KMS-11 (cell line): Measurements from ENCODE around the gene NXPH3.

ENCODE experiments used
- H2AFZ ChIP-seq: fragments of 200-600 bp; sonication (generic); 2 replicates; pipeline ENCODE4 v1.6.1; 2016; ENCODE audit warnings: antibody characterized with exemption, mixed run types, low read depth
- H3K27ac ChIP-seq: fragments of 200-600 bp; sonication (generic); 2 replicates; pipeline ENCODE4 v1.6.1; 2016; ENCODE audit warnings: mild to moderate bottlenecking, mixed run types
- H3K27me3 ChIP-seq: fragments of 200-600 bp; sonication (generic); 2 replicates; pipeline ENCODE4 v1.6.1; 2017; ENCODE audit warnings: mild to moderate bottlenecking, low read depth, mixed run types, moderate library complexity; ENCODE audit not compliant: insufficient read depth
- H3K36me3 ChIP-seq: fragments of 200-600 bp; sonication (generic); 2 replicates; pipeline ENCODE4 v1.6.1; 2017; ENCODE audit warnings: mild to moderate bottlenecking, mixed run types; ENCODE audit not compliant: insufficient read depth
- H3K4me1 ChIP-seq: fragments of 200-600 bp; sonication (generic); 2 replicates; pipeline ENCODE4 v1.6.1; 2016; ENCODE audit warnings: mild to moderate bottlenecking, low read depth, mixed run types; ENCODE audit not compliant: poor library complexity, severe bottlenecking
- H3K4me2 ChIP-seq: fragments of 200-600 bp; sonication (generic); 2 replicates; pipeline ENCODE4 v1.7.0; 2016; ENCODE audit warnings: mild to moderate bottlenecking, mixed run types
- H3K4me3 ChIP-seq: fragments of 200-600 bp; sonication (generic); IDR thresholded peaks from 2 replicates; pipeline ENCODE4 v1.6.1; 2017; ENCODE audit warnings: low read depth, low read length, mixed read lengths; ENCODE audit not compliant: insufficient read depth
- H3K79me2 ChIP-seq: fragments of 200-600 bp; sonication (generic); 2 replicates; pipeline ENCODE4 v1.6.1; 2016; ENCODE audit warnings: low read depth, mixed run types; ENCODE audit not compliant: insufficient read depth
- H3K9ac ChIP-seq: fragments of 200-600 bp; sonication (generic); 2 replicates; pipeline ENCODE4 v1.6.1; 2016; ENCODE audit warnings: mild to moderate bottlenecking, mixed run types
- H4K20me1 ChIP-seq: fragments of 200-600 bp; sonication (generic); 2 replicates; pipeline ENCODE4 v1.6.1; 2016; ENCODE audit warnings: mild to moderate bottlenecking, mixed run types; ENCODE audit not compliant: insufficient read depth
- CTCF ChIP-seq: fragments of 200-600 bp; sonication (generic); conservative IDR thresholded peaks from 2 replicates; pipeline ENCODE4 v1.6.1; 2017; ENCODE audit warnings: low read depth, mild to moderate bottlenecking, antibody characterized with exemption, low read length, moderate library complexity, mixed read lengths

NXPH3 gene

GRCh38 chr17:49595328-49595727, 19.7 kb downstream of the NXPH3 start:
- no peak overlapping the region for H3K9ac ChIP-seq
- H3K27ac ChIP-seq, result no peak overlapping the region
- no peak overlapping the region for H2AFZ ChIP-seq
- no peaks in the 10 kb centered on the region for H3K79me2 ChIP-seq
- H3K27me3 ChIP-seq, result no peaks in the 10 kb centered on the region
- H4K20me1 ChIP-seq, result 0 out of 2 replicates have a peak, but pooled peaks cover 2% of the 10 kb centered on the region
- no peaks in the 10 kb centered on the region for H3K36me3 ChIP-seq
- H3K4me3 ChIP-seq, result no peak overlapping the region
- no peak for TF ChIP-seq CTCF
- H3K4me2 ChIP-seq, result no peak overlapping the region
- H3K4me1 ChIP-seq, result no peaks in the 10 kb centered on the region

GRCh38 chr17:49595980-49596379, 20.3 kb downstream of the NXPH3 start:
- H3K4me3 ChIP-seq, result no peak overlapping the region
- no peak overlapping the region for H3K9ac ChIP-seq
- no peaks in the 10 kb centered on the region for H3K27me3 ChIP-seq
- no peak overlapping the region for H2AFZ ChIP-seq
- TF ChIP-seq CTCF, result no peak
- H3K27ac ChIP-seq, result no peak overlapping the region
- no peaks in the 10 kb centered on the region for H3K36me3 ChIP-seq
- no peaks in the 10 kb centered on the region for H3K4me1 ChIP-seq
- H3K79me2 ChIP-seq, result no peaks in the 10 kb centered on the region
- 0 out of 2 replicates have a peak, but pooled peaks cover 2% of the 10 kb centered on the region for H4K20me1 ChIP-seq
- no peak overlapping the region for H3K4me2 ChIP-seq

- Histone ChIP-seq H3K36me3 (no peaks in the 10 kb centered on the region), H3K4me3 (no peak overlapping the region), H3K79me2 (no peaks in the 10 kb centered on the region), H3K27me3 (no peaks in the 10 kb centered on the region), H3K4me1 (no peaks in the 10 kb centered on the region), H2AFZ (no peak overlapping the region), H3K27ac (no peak overlapping the region), H3K4me2 (no peak overlapping the region), H3K9ac (no peak overlapping the region), H4K20me1 (0 out of 2 replicates have a peak, but pooled peaks cover 2% of the 10 kb centered on the region)
- TF ChIP-seq CTCF, result no peak
Measured at GRCh38 chr17:49596613-49597244, 21.1 kb downstream of the NXPH3 start.

GRCh38 chr17:49597436-49597835, 21.8 kb downstream of the NXPH3 start:
- H4K20me1 ChIP-seq, result 0 out of 2 replicates have a peak, but pooled peaks cover 2% of the 10 kb centered on the region
- no peak overlapping the region for H3K9ac ChIP-seq
- H3K27ac ChIP-seq, result no peak overlapping the region
- no peak overlapping the region for H2AFZ ChIP-seq
- no peak overlapping the region for H3K4me3 ChIP-seq
- no peak overlapping the region for H3K4me2 ChIP-seq
- no peak for TF ChIP-seq CTCF
- no peaks in the 10 kb centered on the region for H3K36me3 ChIP-seq
- H3K79me2 ChIP-seq, result no peaks in the 10 kb centered on the region
- no peaks in the 10 kb centered on the region for H3K27me3 ChIP-seq
- H3K4me1 ChIP-seq, result no peaks in the 10 kb centered on the region
